GM18520 (cell line): ENCODE measurements around the gene CXXC4.

Source experiments
- ATAC-seq: cut with Tn5 transposase; IDR thresholded peaks from one replicate; pipeline ENCODE4 v1.9.1; 2021; ENCODE audit not compliant: unreplicated experiment

Gene CXXC4

DNA sequence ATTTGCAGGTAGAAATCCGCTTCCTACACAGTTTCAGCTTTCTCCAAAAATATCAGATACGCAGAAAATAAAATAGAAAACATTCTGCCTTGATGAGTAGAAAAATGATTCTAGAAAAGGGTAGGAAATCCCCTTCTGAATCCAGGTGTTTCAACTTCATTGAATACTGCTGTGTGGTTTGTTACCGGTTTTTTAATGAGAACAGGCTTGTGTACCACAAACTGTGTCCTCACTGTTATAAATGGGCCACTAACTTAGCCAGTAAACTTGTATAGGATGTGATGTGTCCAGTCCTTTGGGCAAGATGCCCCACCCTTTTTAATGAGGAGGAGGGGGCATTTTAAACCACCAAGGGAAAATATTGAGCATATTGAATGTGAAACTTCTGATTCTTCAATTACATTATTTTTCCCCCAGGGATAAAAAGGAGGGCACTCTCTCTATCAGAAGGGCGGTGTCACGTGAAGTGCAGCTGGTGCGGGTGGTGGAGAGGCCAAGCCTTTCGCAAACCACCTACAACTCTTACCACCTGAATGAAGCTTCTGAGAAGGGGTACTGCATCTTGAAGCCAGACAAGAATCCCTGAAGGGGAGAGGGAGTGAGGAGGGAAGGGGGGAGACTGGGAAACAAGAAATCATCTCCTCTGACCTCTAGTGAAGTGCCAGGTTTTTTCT lies 4.5 kb downstream of the CXXC4 start:
- peak; percentile 24 for ATAC-seq

DNA sequence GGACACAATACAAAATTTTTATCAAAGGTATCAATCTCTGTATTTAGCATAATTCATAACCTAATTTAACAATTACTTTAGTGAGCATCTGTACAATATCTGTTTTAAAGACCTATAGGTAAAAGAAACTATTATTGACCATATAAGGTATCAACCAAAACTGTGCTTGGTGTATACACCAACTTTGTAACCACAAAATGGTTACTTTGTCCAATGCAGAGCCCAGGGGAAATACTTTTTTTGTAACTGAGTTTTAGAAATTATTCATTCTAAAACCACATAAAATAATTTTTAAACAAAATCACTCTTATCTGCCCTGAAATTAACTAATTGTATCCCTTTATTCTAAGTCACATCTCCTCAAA lies 5.0 kb downstream of the CXXC4 start:
- no peak for ATAC-seq

- ATAC-seq: no peak
Observed at GRCh38 chr4:104488151-104488550, 6.5 kb downstream of the CXXC4 start.

DNA sequence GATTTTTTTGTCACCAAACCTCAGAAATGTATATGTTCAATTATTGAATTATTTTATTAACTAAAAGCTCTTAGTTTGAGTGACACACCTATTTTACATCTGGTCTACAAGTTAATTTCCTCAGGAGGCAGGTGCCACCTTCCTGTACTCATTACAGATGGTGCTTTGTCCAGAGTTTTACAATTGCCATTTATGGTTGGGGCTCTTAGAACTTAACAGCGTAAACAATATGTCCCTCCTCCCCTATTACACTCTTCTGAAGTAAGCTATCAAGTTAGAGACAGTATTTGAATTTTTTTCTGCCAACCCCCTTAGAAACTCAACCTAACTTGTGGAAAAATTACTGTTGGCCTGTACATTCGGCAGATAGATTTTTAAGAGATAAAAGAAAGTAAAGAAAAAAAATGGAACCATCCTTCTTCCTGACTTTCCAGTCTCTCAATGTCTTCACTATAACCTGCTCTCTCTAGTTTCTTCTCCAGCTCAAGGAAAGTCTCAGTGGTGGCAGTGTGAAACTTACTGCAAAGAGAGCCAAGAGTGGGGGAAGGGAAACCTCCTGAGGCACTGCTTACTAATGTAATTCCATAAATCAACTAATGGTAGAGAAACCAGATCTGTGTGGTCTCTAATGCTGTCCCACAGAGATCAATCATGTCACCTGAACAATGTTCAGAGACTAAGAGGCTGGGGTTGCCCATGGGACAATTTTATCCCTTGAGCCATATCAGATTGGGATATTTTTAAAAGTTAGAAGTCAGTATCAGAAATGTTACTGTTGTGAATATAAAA lies 7.8 kb downstream of the CXXC4 start:
- no peak for ATAC-seq

DNA sequence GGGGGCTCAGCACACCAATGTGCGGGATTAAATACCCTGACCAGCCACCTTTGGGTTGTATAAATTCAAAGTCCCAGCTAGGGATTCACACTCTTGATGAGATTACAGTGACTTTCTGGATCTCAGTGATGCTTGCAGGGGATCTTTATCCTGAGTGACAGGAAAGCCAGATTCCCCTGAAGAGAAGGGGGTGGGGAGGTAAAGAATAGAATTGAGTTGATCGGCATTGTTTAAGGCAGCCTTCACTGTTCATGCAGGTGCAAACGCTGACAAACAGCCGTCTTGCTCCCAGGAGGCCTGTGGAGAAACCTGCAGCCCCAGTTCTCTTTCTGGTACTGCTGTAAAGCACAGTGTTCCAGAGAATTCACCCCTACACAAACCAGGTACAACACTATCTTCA lies 19.0 kb downstream of the CXXC4 start:
- ATAC-seq: no peak

GRCh38 chr4:104472766-104473165 lies 21.9 kb downstream of the CXXC4 start:
- no peak for ATAC-seq

GRCh38 chr4:104470770-104471169 lies 23.9 kb downstream of the CXXC4 start:
- ATAC-seq: no peak

DNA sequence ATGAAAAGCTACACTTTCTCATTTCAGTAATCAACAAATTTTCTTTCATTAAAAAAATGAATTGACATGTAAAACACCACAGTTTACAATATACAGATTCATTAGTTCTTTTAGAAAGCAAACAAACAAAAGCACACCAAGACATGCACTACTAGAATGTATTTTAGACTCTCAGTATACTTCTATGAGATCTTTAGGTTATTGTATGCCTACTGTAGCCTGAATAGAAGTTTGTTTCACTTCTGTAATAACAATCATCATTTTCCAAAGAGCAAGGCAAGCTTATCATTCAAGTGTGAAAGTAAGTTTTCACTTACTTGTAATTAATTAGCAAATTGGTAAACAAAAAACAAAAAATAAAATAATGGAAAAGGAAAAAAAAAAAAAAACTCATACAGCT lies 24.9 kb downstream of the CXXC4 start:
- ATAC-seq: no peak

- ATAC-seq: no peak
Observed at GRCh38 chr4:104465619-104466018, 29.1 kb downstream of the CXXC4 start.

DNA sequence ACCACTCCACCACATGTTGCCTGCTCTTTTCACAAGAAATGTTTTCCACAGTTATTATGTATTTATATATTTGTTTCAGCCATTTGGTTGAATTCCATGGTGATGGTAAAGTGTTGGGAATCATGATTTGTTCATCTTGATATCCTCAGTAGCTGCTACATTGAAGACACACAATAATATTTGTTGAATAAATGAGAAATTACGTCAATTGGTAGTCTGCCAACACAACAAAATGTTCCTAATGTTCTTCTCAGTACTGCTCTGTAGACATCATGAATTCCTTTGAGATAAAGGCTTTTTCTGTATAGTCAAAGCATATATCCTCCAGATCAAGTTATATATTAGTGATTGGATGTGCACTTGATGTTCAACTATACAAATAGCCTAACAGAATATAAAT lies 29.5 kb downstream of the CXXC4 start:
- ATAC-seq: no peak

DNA sequence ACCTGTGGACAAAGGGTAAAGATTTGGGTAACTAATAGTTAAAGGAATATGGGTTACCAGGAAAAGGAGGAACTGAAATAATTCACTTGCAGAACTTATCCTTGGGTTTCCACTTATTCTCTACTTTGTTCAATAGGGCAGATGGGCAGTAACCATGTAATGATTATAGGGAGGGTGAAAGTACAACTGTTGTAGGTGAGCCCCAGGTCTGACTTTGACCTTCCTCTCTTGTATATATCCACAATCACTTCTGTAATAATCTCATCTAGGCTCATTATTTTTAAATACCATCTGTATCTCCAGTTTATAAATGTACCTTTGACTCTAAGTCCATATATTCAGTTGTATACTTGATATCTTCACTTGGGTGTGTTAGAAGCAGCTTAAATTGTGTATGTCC lies 32.1 kb downstream of the CXXC4 start:
- ATAC-seq: no peak

DNA sequence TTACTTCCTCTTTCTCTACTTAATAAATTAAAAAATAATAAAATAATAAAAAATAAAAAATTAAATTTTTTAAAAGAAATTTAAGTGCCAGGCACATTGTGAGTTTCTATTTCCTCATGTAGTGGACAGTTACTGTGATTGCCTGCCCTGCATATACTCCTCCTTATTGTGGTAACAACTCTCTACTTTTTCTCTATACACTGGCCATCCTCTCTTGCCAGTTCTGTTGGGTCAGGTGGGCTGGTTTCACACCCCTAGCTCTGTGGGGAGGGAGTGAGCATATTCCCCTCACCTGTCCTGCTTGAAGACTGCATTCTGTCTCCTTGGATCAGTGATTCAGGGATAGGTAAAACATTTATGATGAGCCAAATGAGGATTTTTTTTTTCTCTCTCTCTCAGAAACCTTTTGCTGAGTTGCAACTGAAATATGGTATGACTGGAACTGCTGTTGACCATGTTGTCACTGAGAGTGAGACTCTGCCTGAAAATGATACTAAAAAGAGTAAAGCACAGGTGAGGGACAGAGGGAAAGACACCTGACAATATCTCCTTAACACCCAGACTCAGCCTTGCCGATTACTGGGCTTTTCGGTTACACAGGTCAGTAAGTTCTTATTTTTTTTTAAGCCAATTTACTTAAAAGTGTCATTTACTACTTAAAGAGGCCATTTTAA lies 37.2 kb downstream of the CXXC4 start:
- ATAC-seq: no peak

DNA sequence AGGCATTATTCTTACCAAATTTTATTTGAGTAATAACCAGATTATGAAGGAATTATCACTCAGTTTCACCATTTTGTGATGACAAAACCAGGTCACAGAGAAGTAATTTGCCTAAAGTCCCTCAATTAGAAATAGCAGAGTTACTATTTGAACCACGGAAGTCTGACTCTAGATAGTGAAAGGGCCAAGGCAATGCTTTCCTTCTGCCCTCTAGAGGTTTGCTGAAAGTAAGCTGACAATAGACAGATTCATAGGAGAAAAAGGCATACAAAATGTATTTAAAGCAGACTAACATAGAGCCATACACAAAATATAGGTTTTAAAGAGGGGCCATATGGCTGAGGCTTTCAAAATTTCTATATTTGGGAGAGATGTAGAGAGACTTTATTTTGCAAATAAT lies 43.1 kb downstream of the CXXC4 start:
- ATAC-seq: peak; percentile 58

GRCh38 chr4:104449537-104449936 lies 45.2 kb downstream of the CXXC4 start:
- no peak for ATAC-seq

DNA sequence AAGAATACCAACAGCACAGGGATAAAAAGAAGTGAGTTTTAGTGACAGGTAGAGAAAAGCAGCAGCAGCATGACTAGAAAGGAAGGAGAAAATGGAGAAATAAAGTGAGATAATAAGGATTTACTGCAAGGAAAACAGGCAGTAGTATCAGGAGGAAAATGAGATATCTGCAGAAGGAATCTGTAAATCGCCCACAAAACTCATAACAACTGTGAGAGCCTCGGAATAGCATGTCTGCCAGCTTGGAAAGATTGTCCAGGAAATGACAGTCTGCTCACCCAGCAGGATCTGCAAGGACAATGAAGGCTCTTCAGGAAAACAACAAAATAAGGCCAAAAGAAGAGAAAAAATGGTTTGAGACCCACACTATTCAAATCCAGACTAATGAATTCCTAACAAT lies 47.4 kb downstream of the CXXC4 start:
- no peak for ATAC-seq

GRCh38 chr4:104446431-104447278 lies 48.0 kb downstream of the CXXC4 start:
- ATAC-seq: no peak

GRCh38 chr4:104444685-104445084 lies 50.0 kb downstream of the CXXC4 start:
- ATAC-seq: no peak

DNA sequence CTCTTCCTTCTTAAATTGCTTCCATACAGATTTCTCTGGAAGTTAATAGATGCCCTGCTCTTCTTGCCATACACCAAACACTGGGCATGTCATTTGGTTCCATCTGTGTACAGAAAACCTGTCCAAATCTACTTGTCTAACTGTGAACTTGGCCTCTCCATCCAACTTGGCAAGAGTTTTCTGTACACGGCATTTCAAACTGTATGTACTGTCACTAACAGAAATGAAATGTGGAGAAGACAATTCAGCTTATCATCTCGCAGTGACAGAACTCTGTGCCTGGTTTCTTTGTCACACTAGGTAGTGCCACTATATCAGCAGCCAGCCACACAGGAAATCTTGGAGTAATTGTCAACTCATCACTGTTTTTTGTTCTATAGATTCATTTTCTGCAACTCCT lies 58.2 kb downstream of the CXXC4 start:
- ATAC-seq: no peak

DNA sequence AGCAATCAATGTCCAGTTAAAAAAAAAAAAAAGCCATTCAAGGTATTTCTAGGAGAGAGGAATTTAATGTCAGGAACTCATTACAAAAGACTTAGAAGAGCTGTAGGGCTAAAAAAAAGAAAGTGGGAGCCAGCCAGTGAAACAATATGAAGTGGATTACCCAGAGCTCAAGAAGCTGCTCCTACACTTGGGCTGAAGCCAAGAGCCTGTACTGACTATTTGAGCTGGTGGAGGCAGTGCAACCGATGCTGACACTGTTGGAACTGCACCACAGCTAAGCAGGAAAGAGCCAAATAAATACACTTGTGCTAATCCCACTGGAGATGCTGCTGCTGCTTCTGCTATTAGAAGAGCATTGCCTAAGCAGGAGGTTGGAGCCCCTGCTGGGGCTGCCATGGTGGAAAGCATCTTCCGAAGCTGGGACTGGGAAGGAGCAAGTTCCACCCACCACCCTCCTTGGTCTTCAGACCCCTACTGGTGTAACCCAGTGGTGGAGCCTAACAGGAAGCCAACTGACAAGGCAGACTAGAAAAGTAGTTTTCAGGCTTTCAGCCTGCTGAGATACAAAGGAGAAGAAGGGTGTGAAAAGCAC lies 65.4 kb downstream of the CXXC4 start:
- ATAC-seq: no peak

GRCh38 chr4:104425948-104426347 lies 68.7 kb downstream of the CXXC4 start:
- no peak for ATAC-seq

GRCh38 chr4:104424989-104425388 lies 69.7 kb downstream of the CXXC4 start:
- ATAC-seq: no peak
